SH-SY5Y (cell line): ENCODE results near the gene XAB2.

ENCODE experiments used
- GATA2 ChIP-seq: IDR thresholded peaks from 2 replicates; pipeline ENCODE4 v1.6.1; 2011; ENCODE audit warnings: mild to moderate bottlenecking, low read depth, low read length
- GATA3 ChIP-seq: IDR thresholded peaks from 2 replicates; pipeline ENCODE4 v1.6.1; 2011; ENCODE audit warnings: low read depth, mild to moderate bottlenecking, low read length, moderate library complexity

The XAB2 gene

GRCh38 chr19:7628589-7629311, 595 bp downstream of the XAB2 start:
- TF ChIP-seq GATA3 (no peak), GATA2 (no peak)

DNA sequence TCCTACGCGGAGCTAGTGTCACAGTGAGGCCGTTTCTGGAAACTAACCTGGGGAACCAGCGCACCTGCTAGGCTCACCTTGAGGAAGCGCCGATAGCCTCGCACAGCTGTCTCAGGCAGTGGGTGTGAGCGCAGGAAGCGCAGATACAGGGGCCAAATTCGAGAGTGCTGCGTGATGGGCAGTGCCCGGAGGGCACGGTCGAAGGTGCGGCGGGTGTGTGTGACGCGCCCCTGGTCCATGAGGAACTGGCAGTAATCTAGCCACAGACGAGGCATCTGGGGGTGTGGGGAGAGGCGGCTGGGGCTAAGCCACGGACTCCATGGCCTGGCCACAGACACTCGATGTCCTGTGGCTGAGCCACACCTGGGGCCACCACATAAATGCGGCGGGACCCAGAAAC, 2.2 kb downstream of the XAB2 start:
- TF ChIP-seq GATA3 (no peak), GATA2 (no peak)

GRCh38 chr19:7625763-7626372, 3.5 kb downstream of the XAB2 start:
- TF ChIP-seq GATA2 (no peak), GATA3 (no peak)

- TF ChIP-seq GATA2 (no peak), GATA3 (no peak)
Observed at GRCh38 chr19:7624810-7625209, 4.5 kb downstream of the XAB2 start.

GRCh38 chr19:7623725-7624603, 5.4 kb downstream of the XAB2 start:
- TF ChIP-seq GATA2 (no peak), GATA3 (no peak)

- TF ChIP-seq GATA3 (no peak), GATA2 (no peak)
Observed at GRCh38 chr19:7622933-7623685, 6.2 kb downstream of the XAB2 start.

DNA sequence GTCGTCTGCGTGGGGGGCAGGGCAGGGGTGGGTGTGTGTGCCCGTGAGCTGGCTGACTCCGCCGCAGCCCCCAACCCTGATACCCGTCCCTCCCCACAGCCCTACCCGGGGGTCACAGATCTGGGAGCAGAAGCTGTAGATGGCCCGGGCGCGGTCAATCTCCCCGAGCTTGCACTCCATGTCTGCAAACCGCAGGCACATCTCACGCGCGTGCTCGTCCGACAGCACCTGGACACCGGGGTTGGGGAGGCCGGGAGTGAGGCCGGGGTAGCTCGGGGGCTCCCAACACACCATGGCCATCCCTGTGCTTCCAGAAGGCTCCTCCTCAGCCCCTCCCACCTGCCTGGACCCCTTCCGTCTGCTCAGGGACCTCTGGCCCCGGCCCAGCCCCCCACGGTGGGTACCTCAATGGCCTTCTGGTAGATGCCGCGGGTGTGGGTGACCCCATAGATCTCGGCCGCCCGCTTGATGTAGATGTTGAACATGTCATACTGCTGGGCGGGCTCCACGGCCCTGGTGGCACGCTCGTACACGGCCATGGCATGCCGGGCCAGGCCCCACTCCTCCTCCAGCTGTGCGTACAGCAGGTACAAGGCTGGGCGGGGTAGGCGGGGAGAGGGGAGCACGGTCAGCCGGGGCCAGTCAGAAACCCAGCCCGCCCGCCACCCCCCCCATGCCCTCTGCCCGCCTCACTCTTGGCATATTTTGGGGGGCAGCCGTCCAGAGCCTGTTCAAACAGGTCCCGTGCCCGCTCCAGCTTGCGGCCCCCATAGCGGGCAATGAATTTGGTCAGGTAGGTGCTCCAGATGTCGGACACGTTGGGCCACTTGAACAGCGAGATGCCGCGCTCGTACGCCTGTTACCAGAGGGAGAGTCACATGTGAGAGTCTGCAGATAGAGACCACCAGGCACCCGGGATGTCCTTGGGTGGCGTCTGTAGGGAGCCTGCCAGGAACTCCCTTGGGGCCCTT, 8.6 kb downstream of the XAB2 start:
- TF ChIP-seq GATA2 (no peak), GATA3 (no peak)

- TF ChIP-seq GATA2: no peak
- TF ChIP-seq GATA3: no peak
Observed at GRCh38 chr19:7619671-7620441, 9.5 kb downstream of the XAB2 start.

- TF ChIP-seq GATA3 (no peak), GATA2 (no peak)
Observed at GRCh38 chr19:7618771-7619510, 10.4 kb downstream of the XAB2 start.

DNA sequence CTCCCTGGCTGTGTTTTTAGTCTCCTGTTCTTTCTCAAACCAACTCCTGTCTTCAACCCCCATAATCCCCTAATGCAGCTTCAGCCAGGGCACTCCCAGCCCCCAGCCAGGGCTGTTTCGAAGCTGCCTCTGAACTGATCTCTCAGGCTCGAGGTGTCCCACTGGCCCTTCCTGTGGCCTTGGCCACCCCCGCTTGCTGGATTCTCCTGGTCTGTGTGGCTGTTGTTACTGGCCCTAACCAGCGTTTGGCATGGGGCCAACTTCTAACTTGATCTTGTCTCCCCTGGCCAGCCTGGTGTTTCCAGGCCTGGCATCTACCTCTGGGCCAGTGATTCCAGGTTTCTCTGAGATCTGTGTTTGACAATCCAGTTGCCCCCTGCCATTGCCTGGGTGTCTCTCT, 11.0 kb downstream of the XAB2 start:
- TF ChIP-seq GATA3 (no peak), GATA2 (peak; percentile 84; the same call in 1 of the 2 replicates)

DNA sequence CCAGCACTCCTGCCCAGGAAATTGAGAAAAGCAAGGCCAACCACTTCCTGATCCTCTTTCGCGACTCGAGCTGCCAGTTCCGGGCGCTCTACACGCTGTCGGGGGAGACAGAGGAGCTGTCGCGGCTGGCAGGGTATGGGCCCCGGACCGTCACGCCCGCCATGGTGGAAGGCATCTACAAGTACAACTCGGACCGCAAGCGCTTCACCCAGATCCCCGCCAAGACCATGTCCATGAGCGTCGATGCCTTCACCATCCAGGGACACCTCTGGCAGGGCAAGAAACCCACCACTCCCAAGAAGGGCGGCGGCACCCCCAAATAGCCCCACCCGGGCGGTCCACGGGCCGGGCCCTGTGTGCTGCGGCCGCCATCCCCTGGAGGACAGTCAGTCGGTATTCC, 11.6 kb downstream of the XAB2 start:
- no peak for TF ChIP-seq GATA2
- no peak for TF ChIP-seq GATA3

DNA sequence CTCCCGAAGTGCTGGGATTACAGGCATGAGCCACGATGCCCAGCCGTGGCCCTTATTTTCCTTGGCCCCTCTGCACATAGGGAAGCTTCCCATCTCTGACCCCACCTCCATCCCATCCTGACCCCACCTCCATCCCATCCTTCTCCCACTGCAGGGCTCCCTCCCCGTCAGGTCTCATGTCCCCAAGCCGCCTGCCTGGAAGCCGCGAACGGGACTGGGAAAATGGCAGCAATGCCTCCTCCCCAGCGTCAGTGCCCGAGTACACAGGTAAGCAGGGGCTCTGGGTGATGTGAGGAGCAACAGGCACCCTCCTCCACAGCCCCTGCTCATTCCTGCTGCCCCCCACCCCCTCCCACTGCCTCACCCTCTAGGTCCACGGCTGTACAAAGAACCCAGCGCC, 12.2 kb downstream of the XAB2 start:
- no peak for TF ChIP-seq GATA3
- no peak for TF ChIP-seq GATA2
